GM18867 (cell line): Measurements from ENCODE around the gene PTPRD.

Source experiments
- ATAC-seq: cut with Tn5 transposase; IDR thresholded peaks from one replicate; pipeline ENCODE4 v1.9.1; 2021; ENCODE audit warnings: mild to moderate bottlenecking, moderate library complexity; ENCODE audit not compliant: unreplicated experiment

The PTPRD gene

GRCh38 chr9:8346296-8346695, 2266.5 kb downstream of the PTPRD start:
- ATAC-seq, result no peak

DNA sequence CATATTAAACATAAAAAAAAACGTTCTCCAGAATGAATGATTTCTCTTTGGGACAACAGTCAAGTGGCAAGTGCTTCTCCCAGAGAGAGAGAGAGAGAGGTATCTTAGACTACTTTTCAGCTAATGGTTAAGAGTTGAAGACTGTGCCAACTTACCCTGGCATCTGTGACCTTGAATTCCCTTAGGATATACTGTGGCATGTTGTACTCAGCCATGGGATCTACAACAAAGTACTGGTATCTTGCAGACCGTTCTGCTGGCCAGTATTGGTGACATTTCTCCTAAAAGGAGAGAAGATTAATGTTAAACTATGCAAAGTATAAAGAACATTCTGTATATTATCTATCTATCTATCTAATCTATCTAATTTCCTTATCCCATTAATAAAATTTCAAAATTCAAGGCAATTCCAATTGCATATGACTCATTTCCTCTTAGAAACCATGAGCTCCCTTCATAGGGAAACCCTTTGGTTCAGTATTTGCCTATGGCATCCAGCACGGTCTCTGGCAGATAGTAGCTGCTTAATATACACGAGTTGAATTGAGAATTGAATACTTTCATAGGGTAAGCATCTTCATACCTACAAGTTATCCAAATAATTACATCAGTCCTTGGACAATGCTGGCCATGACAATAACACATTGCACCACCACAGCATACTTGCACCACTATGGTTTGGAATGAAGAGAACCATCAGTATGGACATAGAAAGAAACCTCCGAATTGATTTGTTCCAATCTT, 2273.9 kb downstream of the PTPRD start:
- no peak for ATAC-seq

- ATAC-seq, result no peak
These were observed 2274.7 kb downstream of the PTPRD start for GRCh38 chr9:8337834-8338766.

DNA sequence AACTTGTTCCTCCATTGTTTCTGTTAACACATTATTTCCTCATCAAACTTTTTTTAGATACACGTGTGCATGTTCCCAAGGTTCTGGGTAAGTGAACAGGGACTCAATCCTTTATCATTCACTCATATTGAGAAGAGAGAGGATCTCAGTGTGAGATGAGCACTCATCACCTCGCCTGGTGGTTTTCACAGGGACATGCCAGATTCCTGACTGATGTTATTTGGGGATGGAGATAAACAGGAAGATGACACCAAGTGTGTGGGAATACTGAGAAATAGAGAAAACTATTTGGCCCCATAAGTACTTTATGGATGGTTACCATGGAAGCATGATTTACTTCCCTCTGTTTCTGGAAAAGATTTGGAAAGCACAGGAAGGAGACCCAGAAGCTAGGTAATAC, 2279.9 kb downstream of the PTPRD start:
- no peak for ATAC-seq

DNA sequence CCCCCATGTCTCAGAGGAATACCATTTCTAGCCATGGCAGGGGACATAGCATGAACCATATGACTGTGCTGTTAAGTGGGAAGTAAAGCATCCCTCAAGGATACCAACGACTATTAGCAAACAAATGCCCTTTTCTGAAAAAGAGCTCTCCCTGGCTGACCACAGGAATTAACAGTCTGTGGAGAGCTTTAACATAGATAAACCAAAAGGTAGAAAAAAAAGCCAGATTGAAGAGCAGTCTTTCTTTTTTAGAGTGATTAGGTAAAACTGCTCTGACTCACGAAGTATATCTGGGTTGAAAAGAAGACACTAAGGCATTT, 2280.5 kb downstream of the PTPRD start:
- no peak for ATAC-seq

DNA sequence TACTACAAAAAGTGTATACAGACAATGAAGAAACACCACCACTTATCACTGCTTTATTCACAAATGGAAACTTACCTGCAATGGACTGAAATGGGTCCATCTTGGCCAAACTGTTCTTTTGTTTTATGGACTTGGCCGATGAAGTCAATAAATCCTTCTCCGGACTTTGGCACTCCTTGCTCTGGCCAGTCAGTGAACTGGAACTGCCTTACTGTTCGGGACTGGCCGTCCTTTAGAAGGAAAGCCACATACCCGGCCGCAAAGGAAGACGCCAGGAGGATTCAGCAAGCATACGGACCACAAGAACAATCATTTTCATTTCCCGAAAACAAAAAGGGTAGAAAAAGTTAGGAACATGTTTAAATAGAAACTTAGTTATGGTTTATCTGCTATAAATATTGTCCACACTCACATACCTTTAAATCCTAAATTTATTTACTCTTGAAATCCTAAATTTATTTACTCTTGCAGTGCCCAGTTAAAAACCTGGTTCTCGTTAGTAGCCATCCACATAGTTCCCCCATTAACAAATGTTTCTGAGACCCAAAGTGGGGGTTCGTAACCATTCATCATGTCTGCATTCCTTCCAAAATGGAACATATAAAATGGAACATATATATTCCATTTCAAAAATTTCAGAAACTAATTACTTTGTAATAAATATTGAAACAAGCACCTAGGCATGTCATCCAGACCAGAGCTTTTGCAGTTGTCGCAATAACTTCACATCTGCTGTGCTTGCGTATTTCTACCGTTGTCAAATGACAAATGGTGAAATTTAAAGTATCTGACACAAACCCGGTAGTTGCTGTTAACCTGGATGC, 2281.1 kb downstream of the PTPRD start:
- no peak for ATAC-seq

DNA sequence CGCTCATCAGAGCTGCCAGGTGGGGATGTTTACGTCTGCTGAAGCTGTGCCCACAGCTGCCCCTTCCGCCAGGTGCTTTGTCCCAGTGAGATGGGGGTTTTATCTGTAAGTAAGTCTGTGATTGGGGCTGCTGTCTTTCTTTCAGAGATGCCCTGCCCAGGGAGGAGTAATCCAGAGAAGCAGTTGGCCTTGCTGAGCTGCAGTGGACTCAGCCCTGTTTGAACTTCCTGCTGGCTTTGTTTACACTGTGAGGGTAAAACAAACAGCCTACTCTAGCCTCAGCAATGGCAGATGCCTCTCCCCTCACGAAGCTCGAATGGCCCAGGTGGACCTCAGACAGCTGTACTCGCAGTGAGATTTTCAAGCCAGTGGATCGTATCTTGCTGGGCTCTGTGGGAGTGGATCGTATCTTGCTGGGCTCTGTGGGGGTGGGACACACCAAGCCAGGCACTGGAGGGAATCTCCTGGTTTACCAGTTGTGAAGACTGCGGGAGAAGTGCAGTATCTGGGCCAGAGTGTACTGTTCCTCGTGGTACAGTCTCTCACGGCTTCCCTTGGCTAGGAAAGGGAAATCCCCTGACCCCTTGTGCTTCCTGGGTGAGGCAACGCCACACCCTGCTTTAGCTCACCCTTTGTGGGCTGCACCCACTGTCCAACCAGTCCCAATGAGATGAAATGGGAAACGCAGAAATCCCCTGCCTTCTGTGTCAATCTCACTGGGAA, 2283.1 kb downstream of the PTPRD start:
- ATAC-seq, result no peak

GRCh38 chr9:8315211-8315610, 2297.6 kb downstream of the PTPRD start:
- ATAC-seq, result no peak

DNA sequence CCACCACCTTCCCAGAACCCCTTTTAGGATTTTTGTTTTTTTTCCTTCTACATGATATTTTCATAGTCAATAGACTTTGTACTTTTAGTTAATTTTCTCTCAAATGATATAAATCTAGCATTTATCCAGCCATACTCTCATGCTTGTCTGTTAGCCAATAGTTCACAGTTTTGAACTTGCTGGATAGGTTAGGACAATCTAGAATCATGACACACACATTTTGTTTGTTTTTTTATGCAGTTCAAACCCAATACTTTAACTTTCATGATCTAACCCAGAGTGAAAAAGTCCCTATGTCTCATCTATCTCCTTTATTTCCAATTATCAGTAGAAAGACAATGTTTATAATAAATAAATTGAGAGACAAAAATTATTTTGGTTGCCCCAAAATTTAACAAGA, 2303.5 kb downstream of the PTPRD start:
- ATAC-seq, result no peak

- no peak for ATAC-seq
These were observed 2308.1 kb downstream of the PTPRD start for GRCh38 chr9:8304720-8305119.

DNA sequence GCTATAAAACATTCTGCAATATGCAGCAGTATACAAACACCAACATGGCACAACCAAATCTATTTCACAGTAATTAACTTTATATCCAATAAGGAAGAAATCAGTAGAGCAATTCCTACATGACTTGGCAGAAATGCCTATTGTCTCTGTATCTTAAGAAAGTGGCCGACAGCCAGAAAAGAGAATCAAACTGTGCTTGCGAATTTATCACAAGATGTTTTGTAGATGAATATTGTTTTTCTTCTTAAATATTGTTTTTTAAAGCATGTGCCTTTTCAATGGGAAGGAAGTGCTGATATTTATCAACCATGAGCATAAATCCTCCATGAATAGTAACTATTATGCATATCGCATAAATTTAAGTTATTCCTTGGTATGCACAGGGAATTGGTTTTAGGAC, 2311.5 kb downstream of the PTPRD start:
- no peak for ATAC-seq

DNA sequence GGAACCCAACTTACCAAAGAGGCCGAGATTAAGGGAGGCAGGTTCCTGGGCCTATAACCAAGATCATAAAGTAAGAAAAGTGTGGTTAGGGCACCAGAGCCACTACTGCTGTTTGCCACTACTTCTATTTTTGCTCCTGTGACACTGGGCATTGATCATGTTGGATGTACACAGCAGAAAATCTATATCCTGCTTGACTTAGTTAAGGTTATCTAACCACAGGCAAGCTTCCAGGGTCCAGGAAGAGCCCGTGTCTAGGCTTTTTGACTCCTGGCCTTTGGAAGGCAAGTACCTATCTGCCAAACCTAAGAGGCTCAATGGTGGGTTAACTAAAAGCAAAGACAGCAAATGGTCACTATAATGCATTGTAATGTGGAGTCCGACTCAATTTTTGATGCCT, 2315.8 kb downstream of the PTPRD start:
- no peak for ATAC-seq

DNA sequence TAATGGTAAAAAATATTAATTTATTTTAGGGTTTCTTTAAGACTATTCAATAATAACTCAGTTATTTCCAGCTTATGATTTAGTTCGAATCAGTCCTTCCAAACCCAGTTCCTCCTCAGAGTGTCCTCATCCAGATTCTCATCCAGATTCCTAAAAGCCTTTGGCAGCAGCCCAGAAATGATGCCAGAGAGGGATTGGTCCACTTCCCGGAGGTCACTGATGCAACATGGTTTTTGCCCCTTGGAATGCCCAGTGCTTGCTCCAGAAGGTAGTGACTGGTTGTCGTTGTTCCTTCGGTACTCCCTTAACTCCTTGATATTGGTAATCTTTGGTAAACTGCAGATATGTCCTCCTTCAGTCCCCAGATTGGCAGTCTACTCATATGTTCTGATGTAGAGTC, 2320.1 kb downstream of the PTPRD start:
- ATAC-seq, result no peak

GRCh38 chr9:8289681-8290080, 2323.1 kb downstream of the PTPRD start:
- ATAC-seq, result no peak

GRCh38 chr9:8287970-8288369, 2324.8 kb downstream of the PTPRD start:
- no peak for ATAC-seq

- ATAC-seq, result no peak
These were observed 2325.3 kb downstream of the PTPRD start for GRCh38 chr9:8287501-8287900.

DNA sequence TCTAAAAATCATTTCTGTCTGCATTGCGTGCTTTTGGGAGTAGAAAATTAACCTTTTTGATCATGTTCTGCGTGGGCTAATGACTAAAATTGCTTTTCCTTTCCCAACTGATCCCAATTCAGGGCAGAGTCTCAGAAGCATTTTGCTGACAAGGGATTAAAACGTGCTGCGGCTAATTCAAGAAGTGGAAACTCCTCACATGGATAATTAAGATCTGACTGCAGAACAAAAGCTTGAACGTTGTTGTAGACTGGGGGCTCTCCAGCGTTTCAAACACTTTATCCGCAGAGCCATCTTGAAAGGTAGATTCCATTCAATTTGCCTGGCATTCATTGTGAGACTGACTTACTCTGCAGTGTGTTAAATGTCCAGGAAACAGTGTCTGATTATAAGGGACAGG, 2327.9 kb downstream of the PTPRD start:
- ATAC-seq, result no peak

GRCh38 chr9:8282535-8282934, 2330.3 kb downstream of the PTPRD start:
- ATAC-seq, result no peak

GRCh38 chr9:8280811-8281210, 2332.0 kb downstream of the PTPRD start:
- no peak for ATAC-seq

DNA sequence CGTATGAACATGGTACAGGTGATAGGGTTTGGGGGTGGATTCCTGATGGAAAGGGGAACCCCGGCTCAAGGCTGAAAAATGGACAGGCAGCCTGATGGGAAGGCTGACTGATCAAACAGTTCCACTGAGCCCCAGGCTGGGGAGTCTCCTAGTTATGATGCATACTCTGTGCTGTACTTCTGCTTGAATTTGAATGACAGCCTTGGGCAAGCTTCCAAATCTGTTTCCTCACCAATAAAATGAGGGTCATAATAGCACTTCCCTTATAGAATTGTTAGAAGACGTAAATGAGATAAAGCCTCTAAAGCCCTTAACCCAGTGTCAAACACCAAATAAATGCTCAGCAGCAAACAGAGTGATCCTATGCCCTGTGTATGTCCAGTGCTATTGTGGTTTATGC, 2334.8 kb downstream of the PTPRD start:
- no peak for ATAC-seq

GRCh38 chr9:8270235-8270634, 2342.6 kb downstream of the PTPRD start:
- ATAC-seq, result no peak
